GM21529 (cell line): ENCODE measurements around the gene KIRREL3.

ENCODE experiments used
- ATAC-seq: cut with Tn5 transposase; IDR thresholded peaks from one replicate; pipeline ENCODE4 v1.9.1; 2021; ENCODE audit not compliant: unreplicated experiment

The KIRREL3 gene

GRCh38 chr11:126460417-126461095, 540.0 kb downstream of the KIRREL3 start:
- ATAC-seq, result no peak

GRCh38 chr11:126459691-126460281, 540.8 kb downstream of the KIRREL3 start:
- ATAC-seq, result no peak

GRCh38 chr11:126457817-126458216, 542.8 kb downstream of the KIRREL3 start:
- ATAC-seq, result no peak

GRCh38 chr11:126456783-126457542, 543.6 kb downstream of the KIRREL3 start:
- no peak for ATAC-seq

- ATAC-seq, result no peak
These were observed 544.5 kb downstream of the KIRREL3 start for GRCh38 chr11:126456089-126456488.

GRCh38 chr11:126452241-126453101, 548.1 kb downstream of the KIRREL3 start:
- no peak for ATAC-seq

- ATAC-seq, result no peak
These were observed 549.3 kb downstream of the KIRREL3 start for GRCh38 chr11:126451211-126451802.

- ATAC-seq, result no peak
These were observed 549.8 kb downstream of the KIRREL3 start for GRCh38 chr11:126450806-126451205.

- no peak for ATAC-seq
These were observed 550.4 kb downstream of the KIRREL3 start for GRCh38 chr11:126450198-126450597.

- no peak for ATAC-seq
These were observed 554.0 kb downstream of the KIRREL3 start for GRCh38 chr11:126446581-126446980.

- no peak for ATAC-seq
These were observed 556.5 kb downstream of the KIRREL3 start for GRCh38 chr11:126444072-126444471.

- ATAC-seq, result peak; percentile 23
These were observed 557.5 kb downstream of the KIRREL3 start for GRCh38 chr11:126443120-126443519.

- peak; percentile 74 for ATAC-seq
These were observed 559.6 kb downstream of the KIRREL3 start for GRCh38 chr11:126440792-126441514.

- ATAC-seq, result no peak
These were observed 560.3 kb downstream of the KIRREL3 start for GRCh38 chr11:126440276-126440675.

- no peak for ATAC-seq
These were observed 561.9 kb downstream of the KIRREL3 start for GRCh38 chr11:126438691-126439090.

- no peak for ATAC-seq
These were observed 562.3 kb downstream of the KIRREL3 start for GRCh38 chr11:126438272-126438671.

- ATAC-seq, result no peak
These were observed 562.8 kb downstream of the KIRREL3 start for GRCh38 chr11:126437731-126438130.

- no peak for ATAC-seq
These were observed 564.3 kb downstream of the KIRREL3 start for GRCh38 chr11:126436209-126436755.

GRCh38 chr11:126434950-126435335, 565.6 kb downstream of the KIRREL3 start:
- ATAC-seq, result no peak
